ENCODE results near the gene FAM171A1. TPM values are rescaled to one million over a fixed set of nuclear protein-coding genes. Genes with fewer than 3 reads are reported as not detected.

FAM171A1 gene
- total RNA-seq, 2 experiments from 2014 or later, result 4.2 to 5.1 TPM

DNA sequence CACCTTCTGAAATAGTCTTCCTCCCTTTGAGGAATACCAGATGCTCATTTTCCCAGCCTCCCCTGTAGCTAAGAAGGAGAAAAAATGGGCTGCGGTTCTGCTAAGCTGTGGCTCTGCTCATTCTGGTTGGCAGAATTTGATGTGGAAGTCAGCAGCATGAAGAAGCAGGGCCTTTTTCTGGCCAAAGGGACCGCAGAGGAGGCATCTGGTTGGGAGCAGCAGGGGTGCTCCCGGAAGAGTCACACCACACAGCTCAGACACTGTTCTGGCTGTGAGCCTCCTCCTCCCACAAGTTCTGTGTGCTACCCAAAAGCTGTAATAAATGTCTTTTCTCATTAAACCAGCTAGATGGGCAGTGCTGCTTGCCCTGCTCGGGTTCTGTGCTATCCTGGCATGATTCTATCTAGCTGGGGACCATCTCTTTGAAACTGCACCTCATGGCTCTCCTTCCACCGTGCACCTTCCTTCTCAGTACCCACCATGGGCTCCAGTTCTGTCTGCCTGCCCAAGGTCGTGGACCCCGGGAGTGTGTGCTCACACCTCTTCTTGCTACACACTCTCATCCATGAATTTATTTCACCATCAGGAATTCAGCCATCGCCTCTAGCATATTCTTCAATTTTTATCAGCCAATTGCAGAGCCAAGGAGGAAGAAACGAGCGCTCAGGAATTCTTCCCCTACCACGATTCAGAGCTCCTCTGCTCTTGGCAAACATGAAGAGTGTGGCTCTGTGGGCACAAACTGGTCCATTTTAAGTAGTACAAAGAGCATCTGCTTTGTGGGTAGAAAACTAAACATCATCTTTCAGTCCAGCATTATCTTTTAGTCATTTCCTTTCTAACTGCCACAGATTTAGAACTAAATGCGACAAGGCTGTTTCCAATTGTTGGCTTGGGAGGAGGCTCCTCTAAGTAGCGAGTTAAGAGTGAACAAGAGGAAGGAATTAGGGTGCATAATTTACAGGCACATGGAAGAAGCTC lies 76.9 kb downstream of the FAM171A1 start:
- ChIA-PET POLR2A (no interaction called here), CTCF (interaction anchor here (1.4 kb wide), 1 partner anchor 32 kb away, joined by 3 read pairs; no protein-coding TSS in a partner anchor)
- DNase-seq (no peak), ATAC-seq (no peak)
- no peak overlapping the region for H3K4me3 Mint-ChIP-seq
- no peaks in the 10 kb centered on the region for H3K36me3 Mint-ChIP-seq (ENCODE audit: low read depth)
- intact Hi-C loops (cut with micrococcal nuclease), result no loop called here
- TF ChIP-seq, protein P1, sequence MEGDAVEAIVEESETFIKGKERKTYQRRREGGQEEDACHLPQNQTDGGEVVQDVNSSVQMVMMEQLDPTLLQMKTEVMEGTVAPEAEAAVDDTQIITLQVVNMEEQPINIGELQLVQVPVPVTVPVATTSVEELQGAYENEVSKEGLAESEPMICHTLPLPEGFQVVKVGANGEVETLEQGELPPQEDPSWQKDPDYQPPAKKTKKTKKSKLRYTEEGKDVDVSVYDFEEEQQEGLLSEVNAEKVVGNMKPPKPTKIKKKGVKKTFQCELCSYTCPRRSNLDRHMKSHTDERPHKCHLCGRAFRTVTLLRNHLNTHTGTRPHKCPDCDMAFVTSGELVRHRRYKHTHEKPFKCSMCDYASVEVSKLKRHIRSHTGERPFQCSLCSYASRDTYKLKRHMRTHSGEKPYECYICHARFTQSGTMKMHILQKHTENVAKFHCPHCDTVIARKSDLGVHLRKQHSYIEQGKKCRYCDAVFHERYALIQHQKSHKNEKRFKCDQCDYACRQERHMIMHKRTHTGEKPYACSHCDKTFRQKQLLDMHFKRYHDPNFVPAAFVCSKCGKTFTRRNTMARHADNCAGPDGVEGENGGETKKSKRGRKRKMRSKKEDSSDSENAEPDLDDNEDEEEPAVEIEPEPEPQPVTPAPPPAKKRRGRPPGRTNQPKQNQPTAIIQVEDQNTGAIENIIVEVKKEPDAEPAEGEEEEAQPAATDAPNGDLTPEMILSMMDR (IDR thresholded peaks at IDR 0.05), result no peak
- no peaks in the 10 kb centered on the region for H3K4me1 Mint-ChIP-seq (ENCODE audit: low read depth)
- peaks cover 3% of the 10 kb centered on the region for H3K27me3 Mint-ChIP-seq
- no peaks in the 10 kb centered on the region for H3K9me3 Mint-ChIP-seq
- no peak overlapping the region for H3K27ac Mint-ChIP-seq

DNA sequence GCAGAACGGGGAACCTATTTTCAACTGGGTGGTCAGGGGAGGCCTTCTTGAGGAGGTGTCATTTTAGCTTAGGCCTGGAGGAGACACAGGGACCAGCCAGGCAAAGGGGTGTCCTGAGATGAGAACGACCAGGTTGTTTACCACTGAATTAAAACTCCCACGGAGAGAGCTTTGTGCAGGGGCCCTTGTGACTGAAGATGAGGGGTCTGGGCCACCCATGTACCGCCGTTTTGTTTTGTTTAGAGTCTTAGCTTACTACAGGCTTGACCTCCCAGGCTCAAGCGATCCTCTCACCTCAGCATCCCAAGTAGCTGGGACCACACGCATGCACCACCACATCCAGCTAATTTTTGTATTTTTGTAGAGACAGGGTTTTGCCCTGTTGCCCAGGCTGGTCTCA lies 80.4 kb downstream of the FAM171A1 start:
- Mint-ChIP-seq H3K27me3 (peaks cover 3% of the 10 kb centered on the region), H3K27ac (no peak overlapping the region), H3K9me3 (no peaks in the 10 kb centered on the region), H3K4me1 (ENCODE audit: low read depth) (no peaks in the 10 kb centered on the region), H3K4me3 (no peak overlapping the region), H3K36me3 (ENCODE audit: low read depth) (no peaks in the 10 kb centered on the region)
- POLR2A ChIA-PET, result interaction anchor here (0.7 kb wide), 1 partner anchor 97 kb away, joined by 3 read pairs; no protein-coding TSS in a partner anchor
- no peak for DNase-seq
- intact Hi-C loops (cut with micrococcal nuclease), result no loop called here
- CTCF ChIA-PET, result interaction anchor here (1.1 kb wide), 1 partner anchor 9 kb away, joined by 3 read pairs; no protein-coding TSS in a partner anchor
- ATAC-seq, result no peak
- TF ChIP-seq, protein P1 (IDR thresholded peaks at IDR 0.05), result no peak

DNA sequence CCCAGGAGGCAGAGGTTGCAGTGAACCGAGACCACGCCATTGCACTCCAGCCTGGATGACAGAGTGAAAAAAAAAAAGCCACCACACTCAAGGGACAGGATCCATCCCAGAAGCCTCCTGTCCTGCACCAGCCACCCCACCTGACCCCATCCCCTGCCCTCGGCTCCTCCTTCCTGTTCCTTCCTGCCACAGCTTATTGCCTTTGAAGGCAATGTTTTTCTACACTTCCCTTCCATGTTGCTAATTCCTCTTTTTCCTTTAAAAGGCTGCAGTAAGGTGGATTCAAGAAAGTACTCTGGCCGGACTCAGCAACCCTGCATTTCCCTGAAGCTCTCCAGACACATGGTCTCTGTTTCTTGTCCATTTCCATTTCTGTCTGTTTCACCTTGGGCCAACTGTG lies 80.9 kb downstream of the FAM171A1 start:
- CTCF ChIA-PET, result interaction anchor here (1.1 kb wide), 1 partner anchor 9 kb away, joined by 3 read pairs; no protein-coding TSS in a partner anchor
- no peak for ATAC-seq

DNA sequence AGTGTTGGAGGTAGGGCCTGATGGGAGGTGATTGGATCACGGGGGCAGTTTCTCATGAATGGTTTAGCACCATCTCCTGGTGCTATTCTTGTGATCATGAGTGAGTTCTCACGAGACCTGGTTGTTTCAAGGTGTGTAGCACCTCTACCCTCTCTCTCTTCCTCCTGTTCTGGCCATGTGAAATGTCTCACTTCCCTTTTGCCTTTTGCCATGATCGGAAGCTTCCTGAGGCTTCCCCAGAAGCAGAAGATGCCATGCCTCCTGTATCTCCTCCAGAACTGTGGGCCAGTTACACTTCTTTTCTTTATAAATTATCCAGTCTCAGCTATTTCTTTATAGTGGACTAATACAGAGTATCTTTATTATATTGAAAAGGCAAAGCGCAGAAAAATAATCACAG lies 90.1 kb downstream of the FAM171A1 start:
- DNase-seq (no peak), ATAC-seq (no peak)
- ChIA-PET POLR2A (no interaction called here), CTCF (interaction anchor here (1.0 kb wide), 1 partner anchor 9 kb away, joined by 3 read pairs; no protein-coding TSS in a partner anchor)
- Mint-ChIP-seq H3K4me3 (no peak overlapping the region), H3K9me3 (no peaks in the 10 kb centered on the region), H3K27ac (no peak overlapping the region), H3K4me1 (ENCODE audit: low read depth) (no peaks in the 10 kb centered on the region), H3K27me3 (no peaks in the 10 kb centered on the region), H3K36me3 (ENCODE audit: low read depth) (no peaks in the 10 kb centered on the region)
- TF ChIP-seq, protein P1 (IDR thresholded peaks at IDR 0.05), result no peak
- intact Hi-C loops (cut with micrococcal nuclease), result no loop called here

More for the DNA sequence above, 80.9 kb downstream of the FAM171A1 start:
- Mint-ChIP-seq H3K27ac (no peak overlapping the region), H3K4me3 (no peak overlapping the region), H3K4me1 (ENCODE audit: low read depth) (no peaks in the 10 kb centered on the region), H3K9me3 (no peaks in the 10 kb centered on the region), H3K27me3 (peaks cover 3% of the 10 kb centered on the region), H3K36me3 (ENCODE audit: low read depth) (no peaks in the 10 kb centered on the region)
- POLR2A ChIA-PET, result no interaction called here
- TF ChIP-seq, protein P1 (IDR thresholded peaks at IDR 0.05), result no peak
- intact Hi-C loops (cut with micrococcal nuclease), result no loop called here
- no peak for DNase-seq

DNA sequence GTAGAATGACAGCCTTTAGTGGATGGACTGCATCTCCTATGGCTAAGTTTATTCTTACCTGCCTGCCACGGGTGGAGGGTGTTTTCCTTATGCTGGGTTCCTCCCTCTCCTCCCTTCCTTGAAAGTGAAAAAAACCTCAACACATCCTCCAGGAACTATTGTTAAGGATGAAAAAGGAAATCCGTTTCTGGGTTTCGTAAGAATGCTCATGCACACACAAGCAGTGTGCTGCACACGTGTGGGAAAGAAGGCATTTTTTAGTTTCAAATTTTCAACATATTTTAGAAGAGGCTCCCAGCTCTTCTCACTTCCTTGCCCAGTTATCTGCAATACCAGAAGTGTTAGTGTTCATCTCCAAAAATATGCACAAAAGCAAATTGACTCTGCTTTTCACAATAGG lies 90.6 kb downstream of the FAM171A1 start:
- intact Hi-C loops (cut with micrococcal nuclease), result no loop called here
- Mint-ChIP-seq H3K27me3 (no peaks in the 10 kb centered on the region), H3K27ac (no peak overlapping the region), H3K36me3 (ENCODE audit: low read depth) (no peaks in the 10 kb centered on the region), H3K4me1 (ENCODE audit: low read depth) (no peaks in the 10 kb centered on the region), H3K4me3 (no peak overlapping the region), H3K9me3 (no peaks in the 10 kb centered on the region)
- DNase-seq (no peak), ATAC-seq (no peak)
- ChIA-PET CTCF (no interaction called here), POLR2A (no interaction called here)
- TF ChIP-seq, protein P1 (IDR thresholded peaks at IDR 0.05), result no peak

All from activated CD8-positive, alpha-beta T cell treated with anti-CD3 and anti-CD28 coated beads for 36 hours (primary cell).